Measurements from ENCODE around the gene TSHZ1.

- TF ChIP-seq EZH2 (IDR thresholded peaks at IDR 0.05; ENCODE audit: insufficient read depth, poor library complexity, severe bottlenecking), result no peak
- TF ChIP-seq EZH2phosphoT487 (IDR thresholded peaks at IDR 0.05; ENCODE audit: insufficient read depth, low read depth), result no peak
Observed at GRCh38 chr18:75219745-75220375, 9.3 kb downstream of the TSHZ1 start.
